Pulmonary artery endothelial cell (primary cell): ENCODE results near the gene DENND1A. TPM values are rescaled to one million over a fixed set of nuclear protein-coding genes. Genes with fewer than 3 reads are reported as not detected.

Experiments used
- DNase-seq: peaks from one replicate; pipeline ENCODE4 v3.0.0-alpha.2; 2011; ENCODE audit warnings: low read depth, low spot score
- total RNA-seq: library from RNA; depleted of rRNA; stranded (reverse); fragments of >200 nt; gene quantifications from 2 replicates; pipeline ENCODE4 v1.2.3, GENCODE V29; 2014

Gene DENND1A
- total RNA-seq, 1 donor from 2014 or later = 11.7 TPM

DNA sequence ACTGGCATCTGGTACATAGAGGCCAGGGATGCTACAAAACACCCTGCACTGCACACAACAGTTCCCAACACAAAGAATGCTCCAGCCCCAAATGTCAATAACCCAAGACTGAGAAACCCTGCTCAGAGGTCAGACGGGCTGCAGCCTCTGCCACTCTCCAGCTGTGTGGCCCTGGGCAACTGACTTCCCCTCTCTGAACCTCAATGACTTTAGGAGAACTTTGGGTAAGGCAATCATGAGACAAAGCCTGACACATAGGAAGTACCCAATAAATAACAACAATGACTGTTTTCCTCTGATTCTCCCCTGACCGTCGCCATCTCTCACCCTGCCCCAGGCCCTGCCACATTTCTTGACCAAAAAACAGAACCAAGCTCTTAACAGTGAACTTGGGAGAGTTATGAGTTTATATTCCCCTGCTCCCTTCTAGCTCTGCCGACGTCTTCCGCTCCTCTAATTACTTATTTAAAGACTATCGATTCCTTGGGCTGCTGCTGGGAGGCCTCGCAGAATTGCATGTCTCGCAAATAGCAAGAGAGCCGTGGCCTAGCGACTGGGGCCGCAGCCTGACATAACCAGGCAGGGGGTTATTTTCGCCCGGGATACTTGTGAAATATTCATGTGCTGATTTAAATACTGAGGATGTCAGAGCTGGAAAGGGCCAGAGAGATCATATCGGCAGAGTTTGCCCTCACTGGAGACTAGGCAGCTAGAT is 598.4 kb downstream of the DENND1A start:
- no peak for DNase-seq

Other genes starting within 250 kb of the DENND1A start
- gene LHX2, start 81.6 kb upstream of the DENND1A start, total RNA-seq = not detected in 2 replicates